SK-N-SH (cell line): Measurements from ENCODE around the gene SPAG8. TPM values are rescaled to one million over a fixed set of nuclear protein-coding genes. Genes with fewer than 3 reads are reported as not detected.

Source experiments
- CTCF ChIA-PET: fragments of 300-600, 350-600 bp; formaldehyde crosslinking; extraction: SDS; loops from one replicate; lab custom pipeline; 2021; lab: Yijun Ruan, JAX
- POLR2A ChIA-PET: fragments of 350-600 bp; sonication (Branson Sonifier 250); formaldehyde crosslinking; extraction: SDS; loops from one replicate; lab custom pipeline; 2020; ENCODE audit warnings: antibody characterized with exemption, inconsistent platforms; lab: Yijun Ruan, JAX
- DNase-seq: peaks from one replicate; pipeline ENCODE4 v3.0.0; 2012
- H2AFZ ChIP-seq: fragments of 200-600 bp; sonication (generic); 2 replicates; pipeline ENCODE4 v1.8.1; 2016; ENCODE audit warnings: antibody characterized with exemption, mild to moderate bottlenecking, low read depth
- H3F3A ChIP-seq: fragments of 200-600 bp; sonication (generic); replicated peaks from 2 replicates; pipeline ENCODE3; 2016; ENCODE audit warnings: antibody characterized with exemption, mild to moderate bottlenecking; ENCODE audit not compliant: insufficient read depth
- H3K27ac ChIP-seq, 2 experiments: fragments of 200-500 bp in 1 of 2; fragments of 200-600 bp in 1 of 2; sonication (Bioruptor generic) in 1 of 2; sonication (generic), shearing (Covaris generic) in 1 of 2; 2 replicates each; pipeline versions ENCODE4 v1.5.1 to v1.6.1; 2014 to 2016; ENCODE audit warnings: low read depth in 2 of 2, inconsistent platforms in 1 of 2, low read length in 1 of 2, mild to moderate bottlenecking in 1 of 2, mixed read lengths in 1 of 2
- H3K27me3 ChIP-seq: fragments of 200-600 bp; sonication (generic), shearing (Covaris generic); 2 replicates; pipeline ENCODE4 v1.6.1; 2016; ENCODE audit warnings: mixed run types; ENCODE audit not compliant: insufficient read depth
- H3K36me3 ChIP-seq, 2 experiments: fragments of 200-500 bp in 1 of 2; fragments of 200-600 bp in 1 of 2; sonication (Bioruptor generic) in 1 of 2; sonication (generic) in 1 of 2; replicated peaks in 1 of 2; 2 replicates each; pipeline versions ENCODE3 to v1.5.1; 2014 to 2016; ENCODE audit warnings: low read length in 1 of 2, mild to moderate bottlenecking in 1 of 2; ENCODE audit not compliant: insufficient read depth in 2 of 2, control insufficient read depth in 1 of 2
- H3K4me1 ChIP-seq, 2 experiments: fragments of 200-500 bp in 1 of 2; fragments of 200-600 bp in 1 of 2; sonication (Bioruptor generic) in 1 of 2; sonication (generic), shearing (Covaris generic) in 1 of 2; 2 replicates each; pipeline versions ENCODE4 v1.5.1 to v1.6.1; 2014 to 2016; ENCODE audit warnings: low read depth in 1 of 2, low read length in 1 of 2, mixed run types in 1 of 2; ENCODE audit not compliant: insufficient read depth in 2 of 2, control insufficient read depth in 1 of 2
- H3K4me2 ChIP-seq: fragments of 200-600 bp; sonication (generic), shearing (Covaris generic); 2 replicates; pipeline ENCODE4 v1.6.1; 2017; ENCODE audit warnings: mixed run types
- H3K4me3 ChIP-seq, 2 experiments: fragments of 200-500 bp in 1 of 2; fragments of 200-600 bp in 1 of 2; sonication (Bioruptor generic) in 1 of 2; sonication (generic), shearing (Covaris generic) in 1 of 2; 2 replicates each; pipeline versions ENCODE4 v1.5.1 to v1.8.1; 2014 to 2016; ENCODE audit warnings: low read depth in 2 of 2, inconsistent platforms in 1 of 2, low read length in 1 of 2, mild to moderate bottlenecking in 1 of 2, mixed read lengths in 1 of 2, moderate library complexity in 1 of 2
- H3K79me2 ChIP-seq: fragments of 200-600 bp; sonication (generic); 2 replicates; pipeline ENCODE4 v1.8.1; 2017; ENCODE audit warnings: mild to moderate bottlenecking; ENCODE audit not compliant: insufficient read depth
- H3K9ac ChIP-seq: fragments of 200-600 bp; sonication (generic); 2 replicates; pipeline ENCODE4 v1.6.1; 2017; ENCODE audit warnings: mixed run types
- H3K9me2 ChIP-seq: fragments of 200-600 bp; sonication (generic); 2 replicates; pipeline ENCODE4 v1.6.1; 2017; ENCODE audit warnings: mixed run types
- H3K9me3 ChIP-seq: fragments of 200-600 bp; sonication (generic); 2 replicates; pipeline ENCODE4 v1.6.1; 2017; ENCODE audit warnings: mixed run types, mild to moderate bottlenecking, moderate library complexity
- H4K20me1 ChIP-seq: fragments of 200-600 bp; sonication (generic); 2 replicates; pipeline ENCODE4 v1.6.1; 2017; ENCODE audit warnings: mild to moderate bottlenecking, mixed run types; ENCODE audit not compliant: insufficient read depth
- IRF3 ChIP-seq: fragments of 150-350 bp; IDR thresholded peaks from 2 replicates; pipeline ENCODE4 v1.6.1; 2016; ENCODE audit warnings: mild to moderate bottlenecking, low read depth, low read length
- JUND ChIP-seq: IDR thresholded peaks from 2 replicates; pipeline ENCODE4 v1.4.0; 2012
- MEF2A ChIP-seq: IDR thresholded peaks from 2 replicates; pipeline ENCODE4 v1.4.0; 2012; ENCODE audit warnings: low read depth, borderline replicate concordance
- PBX3 ChIP-seq: IDR thresholded peaks from 2 replicates; pipeline ENCODE4; 2012
- RCOR1 ChIP-seq: fragments of 150-350 bp; IDR thresholded peaks from 2 replicates; pipeline ENCODE4 v1.6.1; 2017; ENCODE audit warnings: antibody characterized with exemption, low read length
- REST ChIP-seq: IDR thresholded peaks from 2 replicates; pipeline ENCODE4 v1.6.1; 2012; ENCODE audit warnings: mild to moderate bottlenecking, low read depth, low read length, moderate library complexity
- SMC3 ChIP-seq: IDR thresholded peaks from 2 replicates; pipeline ENCODE4 v1.6.1; 2012; ENCODE audit warnings: low read depth, low read length, improper control_type of control experiment
- TAF1 ChIP-seq: IDR thresholded peaks from 2 replicates; pipeline ENCODE4 v1.6.1; 2012; ENCODE audit warnings: low read depth, mild to moderate bottlenecking, low read length, moderate library complexity, borderline replicate concordance
- TCF12 ChIP-seq: IDR thresholded peaks from 2 replicates; pipeline ENCODE4 v1.4.0; 2012
- USF1 ChIP-seq: IDR thresholded peaks from 2 replicates; pipeline ENCODE4 v1.4.0; 2012; ENCODE audit warnings: low read depth, borderline replicate concordance
- WGBS: methylation state at CpG from one replicate; pipeline ENCODE4 v1.1.6; 2017; ENCODE audit warnings: low lambda C conversion rate; 5-methylcytosine and 5-hydroxymethylcytosine counted together
- polyA plus RNA-seq, 3 experiments: library from polyadenylated mRNA; depleted of rRNA; stranded (reverse); fragments of >200 nt; gene quantifications; 2 replicates each; pipeline ENCODE4 v1.2.3, GENCODE V29; 2012
- TF ChIP-seq, protein P1 (sequence below): IDR thresholded peaks from 2 replicates; pipeline ENCODE4 v1.4.0; 2012; ENCODE audit warnings: low read depth, borderline replicate concordance

Gene SPAG8
- polyA plus RNA-seq, 1 of the 3 experiments (the other 2 are of a cell fraction) = 1.5 TPM

DNA sequence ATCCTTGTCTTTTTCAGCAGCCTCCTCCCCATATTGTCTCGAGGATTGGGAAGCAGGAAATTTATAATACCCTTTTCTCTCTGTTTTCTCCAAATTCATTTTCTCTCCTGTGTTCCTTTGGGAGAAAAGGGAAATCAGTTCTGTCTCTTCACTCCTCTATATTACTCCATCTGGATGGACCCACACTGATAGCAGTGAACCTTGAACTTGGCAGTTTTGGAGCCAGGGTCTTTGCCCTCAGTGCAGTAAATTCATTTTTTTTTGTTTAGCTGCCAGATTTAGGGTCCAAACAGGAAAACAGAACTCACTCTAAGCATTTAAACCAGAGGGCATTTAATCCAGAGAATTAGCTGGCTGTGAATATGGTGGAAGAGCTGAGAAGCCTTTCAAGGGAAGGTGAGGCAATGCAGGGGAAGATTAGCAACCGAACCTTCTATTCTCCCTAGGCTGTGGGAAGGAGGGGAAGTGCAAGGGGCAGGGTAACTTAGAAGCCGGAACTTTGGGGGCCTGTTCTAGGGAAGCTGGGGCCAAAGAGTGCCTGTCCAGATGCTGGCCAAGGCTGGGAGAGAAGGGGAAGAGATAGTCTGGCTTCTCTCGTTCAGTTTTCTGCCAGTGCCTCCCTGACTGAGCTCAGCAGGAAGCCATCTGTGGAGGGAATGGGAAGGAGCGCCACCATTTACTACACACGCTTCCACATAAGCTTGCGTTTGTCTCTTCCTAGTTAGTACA, 37.0 kb downstream of the SPAG8 start:
- Histone ChIP-seq H3F3A (no peaks in the 10 kb centered on the region), H3K27ac (no peak overlapping the region), H3K4me3 (no peak overlapping the region), H3K27me3 (no peaks in the 10 kb centered on the region), H2AFZ (no peak overlapping the region), H4K20me1 (no peaks in the 10 kb centered on the region), H3K4me2 (no peak overlapping the region), H3K36me3 (no peaks in the 10 kb centered on the region), H3K9ac (no peak overlapping the region), H3K4me1 (peaks cover 5 to 6% of the 10 kb centered on the region in 2 experiments; a peak in 3 of 4 replicates), H3K9me2 (no peaks in the 10 kb centered on the region), H3K9me3 (no peaks in the 10 kb centered on the region), H3K79me2 (no peaks in the 10 kb centered on the region)
- ChIA-PET CTCF (interaction anchor here (1.3 to 3.3 kb wide), 4 partner anchors 15 to 107 kb away, joined by 4 to 16 read pairs (median 6); no protein-coding TSS in a partner anchor), POLR2A (no interaction called here)
- WGBS = 89% methylated on average over 7 of the region's 7 CpGs
- TF ChIP-seq TCF12 (no peak), TAF1 (no peak), RCOR1 (no peak), REST (no peak), IRF3 (no peak)
- DNase-seq = no peak

- POLR2A ChIA-PET = no interaction called here
- CTCF ChIA-PET = interaction anchor here (0.9 to 4.4 kb wide), 4 partner anchors 12 to 173 kb away, joined by 3 to 26 read pairs (median 8); partner anchors contain the start of gene HINT2
Observed at GRCh38 chr9:35771943-35772342, 40.1 kb downstream of the SPAG8 start.

More at GRCh38 chr9:35771943-35772342, 40.1 kb downstream of the SPAG8 start:
- no peak overlapping the region for H3K4me2 ChIP-seq
- H2AFZ ChIP-seq = no peak overlapping the region
- H3K4me3 ChIP-seq = no peak overlapping the region
- DNase-seq = no peak
- no peak overlapping the region for H3K9ac ChIP-seq
- no peak overlapping the region for H3K27ac ChIP-seq
- no peak for TF ChIP-seq SMC3
- TF ChIP-seq PBX3 = peak; percentile 42
- TF ChIP-seq, protein P1, sequence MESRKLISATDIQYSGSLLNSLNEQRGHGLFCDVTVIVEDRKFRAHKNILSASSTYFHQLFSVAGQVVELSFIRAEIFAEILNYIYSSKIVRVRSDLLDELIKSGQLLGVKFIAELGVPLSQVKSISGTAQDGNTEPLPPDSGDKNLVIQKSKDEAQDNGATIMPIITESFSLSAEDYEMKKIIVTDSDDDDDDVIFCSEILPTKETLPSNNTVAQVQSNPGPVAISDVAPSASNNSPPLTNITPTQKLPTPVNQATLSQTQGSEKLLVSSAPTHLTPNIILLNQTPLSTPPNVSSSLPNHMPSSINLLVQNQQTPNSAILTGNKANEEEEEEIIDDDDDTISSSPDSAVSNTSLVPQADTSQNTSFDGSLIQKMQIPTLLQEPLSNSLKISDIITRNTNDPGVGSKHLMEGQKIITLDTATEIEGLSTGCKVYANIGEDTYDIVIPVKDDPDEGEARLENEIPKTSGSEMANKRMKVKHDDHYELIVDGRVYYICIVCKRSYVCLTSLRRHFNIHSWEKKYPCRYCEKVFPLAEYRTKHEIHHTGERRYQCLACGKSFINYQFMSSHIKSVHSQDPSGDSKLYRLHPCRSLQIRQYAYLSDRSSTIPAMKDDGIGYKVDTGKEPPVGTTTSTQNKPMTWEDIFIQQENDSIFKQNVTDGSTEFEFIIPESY = no peak
- TF ChIP-seq USF1 = no peak
- TF ChIP-seq MEF2A = no peak
- TF ChIP-seq JUND = no peak
- peaks cover 5 to 11% of the 10 kb centered on the region in 2 experiments; a peak in 3 of 4 replicates for H3K4me1 ChIP-seq
- H3K27me3 ChIP-seq = no peaks in the 10 kb centered on the region
- H3K9me2 ChIP-seq = no peaks in the 10 kb centered on the region
- WGBS = 77% methylated on average over 3 of the region's 3 CpGs
- H4K20me1 ChIP-seq = no peaks in the 10 kb centered on the region
- no peaks in the 10 kb centered on the region for H3K9me3 ChIP-seq
- H3K79me2 ChIP-seq = no peaks in the 10 kb centered on the region
- H3K36me3 ChIP-seq = no peaks in the 10 kb centered on the region
- no peaks in the 10 kb centered on the region for H3F3A ChIP-seq
